Breast epithelium (tissue), 4 donors: ENCODE results near the gene CHMP4B. TPM values are rescaled to one million over a fixed set of nuclear protein-coding genes. Genes with fewer than 3 reads are reported as not detected.

Source experiments
- DNase-seq, 2 donors: peaks; one replicate each; pipeline ENCODE4 v3.0.0-alpha.2; 2019; ENCODE audit warnings: low spot score in 2 of 2
- H3K27ac ChIP-seq, 2 donors: fragments of 200-600 bp; sonication (generic) in 1 of 2; one replicate each; pipeline ENCODE4 v1.5.1; 2016 to 2019; ENCODE audit warnings: mild to moderate bottlenecking in 1 of 2
- H3K27me3 ChIP-seq, 2 donors: fragments of 200-600 bp; sonication (generic) in 1 of 2; one replicate each; pipeline versions ENCODE4 v1.5.1 to v1.6.0; 2017 to 2019; ENCODE audit warnings: control low read depth in 1 of 2, mild to moderate bottlenecking in 1 of 2
- H3K36me3 ChIP-seq: fragments of 200-600 bp; one replicate; pipeline ENCODE4 v1.5.1; 2019
- H3K4me1 ChIP-seq, 2 donors: fragments of 200-600 bp; sonication (generic); one replicate each; pipeline ENCODE4 v1.5.1; 2016 to 2019; ENCODE audit warnings: control low read depth in 1 of 2
- H3K4me3 ChIP-seq, 3 donors: fragments of 200-600 bp; sonication (generic); 1 replicate in 2 of 3; 2 replicates in 1 of 3; pipeline ENCODE4 v1.5.1; 2016 to 2019; ENCODE audit warnings: mild to moderate bottlenecking in 3 of 3, moderate library complexity in 2 of 3
- H3K9me3 ChIP-seq, 2 donors: fragments of 200-600 bp; sonication (generic) in 1 of 2; one replicate each; pipeline ENCODE4 v1.5.1; 2016 to 2019; ENCODE audit warnings: control low read depth in 1 of 2
- POLR2A ChIP-seq: fragments of 450-650 bp; IDR thresholded peaks from one replicate; pipeline ENCODE4 v1.6.1; 2016; ENCODE audit warnings: antibody characterized with exemption, mild to moderate bottlenecking, moderate library complexity
- POLR2AphosphoS5 ChIP-seq, 3 donors: sonication (generic); formaldehyde crosslinking; IDR thresholded peaks; one replicate each; pipeline ENCODE4 v1.6.1; 2017; ENCODE audit warnings: antibody characterized with exemption in 3 of 3
- intact Hi-C: fragments of 100-400 bp; cut with DNase I; formaldehyde crosslinking; loops from one replicate; pipeline ENCODE4 v1.15.1; 2023; ENCODE audit warnings: low total_unique reads
- total RNA-seq, 3 donors: library from RNA; depleted of rRNA; stranded (reverse); fragments of >200 nt; gene quantifications; one replicate each; pipeline ENCODE4 v1.1.0, GENCODE V29; 2016
- TF ChIP-seq, protein P1 (sequence below), 3 donors: fragments of 450-650 bp; IDR thresholded peaks; one replicate each; pipeline ENCODE4 v1.5.1; 2016 to 2017; ENCODE audit warnings: antibody characterized with exemption in 3 of 3, mild to moderate bottlenecking in 3 of 3, moderate library complexity in 3 of 3

CHMP4B gene
- total RNA-seq, 3 donors from 2014 or later, result 76.4 to 106 (median 95.4) TPM

- TF ChIP-seq, protein P1, sequence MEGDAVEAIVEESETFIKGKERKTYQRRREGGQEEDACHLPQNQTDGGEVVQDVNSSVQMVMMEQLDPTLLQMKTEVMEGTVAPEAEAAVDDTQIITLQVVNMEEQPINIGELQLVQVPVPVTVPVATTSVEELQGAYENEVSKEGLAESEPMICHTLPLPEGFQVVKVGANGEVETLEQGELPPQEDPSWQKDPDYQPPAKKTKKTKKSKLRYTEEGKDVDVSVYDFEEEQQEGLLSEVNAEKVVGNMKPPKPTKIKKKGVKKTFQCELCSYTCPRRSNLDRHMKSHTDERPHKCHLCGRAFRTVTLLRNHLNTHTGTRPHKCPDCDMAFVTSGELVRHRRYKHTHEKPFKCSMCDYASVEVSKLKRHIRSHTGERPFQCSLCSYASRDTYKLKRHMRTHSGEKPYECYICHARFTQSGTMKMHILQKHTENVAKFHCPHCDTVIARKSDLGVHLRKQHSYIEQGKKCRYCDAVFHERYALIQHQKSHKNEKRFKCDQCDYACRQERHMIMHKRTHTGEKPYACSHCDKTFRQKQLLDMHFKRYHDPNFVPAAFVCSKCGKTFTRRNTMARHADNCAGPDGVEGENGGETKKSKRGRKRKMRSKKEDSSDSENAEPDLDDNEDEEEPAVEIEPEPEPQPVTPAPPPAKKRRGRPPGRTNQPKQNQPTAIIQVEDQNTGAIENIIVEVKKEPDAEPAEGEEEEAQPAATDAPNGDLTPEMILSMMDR (IDR thresholded peaks at IDR 0.05), result no peak
- TF ChIP-seq POLR2A, result no peak
- no peak for TF ChIP-seq POLR2AphosphoS5 (IDR thresholded peaks at IDR 0.05)
- no peak overlapping the region for H3K27ac ChIP-seq
- intact Hi-C loops, result no loop called here
- H3K4me1 ChIP-seq, result no peaks in the 10 kb centered on the region
- no peak for DNase-seq
- no peaks in the 10 kb centered on the region for H3K9me3 ChIP-seq
- no peak overlapping the region for H3K4me3 ChIP-seq
- H3K27me3 ChIP-seq, result no peaks in the 10 kb centered on the region
- no peaks in the 10 kb centered on the region for H3K36me3 ChIP-seq
These were observed 12.7 kb upstream of the CHMP4B start for GRCh38 chr20:33798444-33798843.

DNA sequence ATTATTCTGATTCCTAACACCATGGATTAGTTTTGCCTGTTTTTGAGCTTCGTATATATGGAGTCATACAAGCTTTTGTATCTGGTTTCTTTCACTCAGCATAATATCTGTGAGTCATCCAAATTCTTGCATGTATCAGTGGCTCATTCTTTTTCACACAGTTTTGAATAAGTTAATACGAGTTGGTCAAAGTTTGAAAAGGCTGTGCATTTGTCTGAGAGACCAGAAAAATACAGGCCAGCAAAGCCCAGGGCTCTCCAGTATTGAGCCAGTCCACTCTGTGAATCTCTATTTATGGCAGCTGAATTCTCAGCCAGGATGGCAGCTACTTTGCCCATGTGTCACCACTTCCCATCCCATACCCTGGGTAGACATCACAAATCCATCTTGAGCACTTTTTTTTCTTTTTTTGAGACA, 7.2 kb upstream of the CHMP4B start:
- Histone ChIP-seq H3K4me1 (no peaks in the 10 kb centered on the region), H3K4me3 (no peak overlapping the region), H3K27me3 (no peaks in the 10 kb centered on the region), H3K36me3 (no peaks in the 10 kb centered on the region), H3K9me3 (no peaks in the 10 kb centered on the region), H3K27ac (no peak overlapping the region)
- no peak for TF ChIP-seq POLR2AphosphoS5 (IDR thresholded peaks at IDR 0.05)
- no peak for TF ChIP-seq POLR2A
- TF ChIP-seq, protein P1 (IDR thresholded peaks at IDR 0.05), result no peak
- intact Hi-C loops, result no loop called here
- no peak for DNase-seq

GRCh38 chr20:33808388-33808787, 2.8 kb upstream of the CHMP4B start:
- no peaks in the 10 kb centered on the region for H3K27me3 ChIP-seq
- peaks cover 0 to 4% of the 10 kb centered on the region in 2 donors for H3K4me1 ChIP-seq
- TF ChIP-seq, protein P1 (IDR thresholded peaks at IDR 0.05), result no peak
- TF ChIP-seq POLR2A (no peak), POLR2AphosphoS5 (IDR thresholded peaks at IDR 0.05) (no peak)
- H3K36me3 ChIP-seq, result no peaks in the 10 kb centered on the region
- no peak overlapping the region for H3K4me3 ChIP-seq
- no peaks in the 10 kb centered on the region for H3K9me3 ChIP-seq
- no peak for DNase-seq
- H3K27ac ChIP-seq, result no peak overlapping the region
- intact Hi-C loops, result loop anchor here (2.0 kb wide), 1 partner anchor 44 kb away; no protein-coding TSS in a partner anchor

GRCh38 chr20:33810259-33810658, 889 bp upstream of the CHMP4B start:
- H3K4me1 ChIP-seq, result peaks cover 4 to 13% of the 10 kb centered on the region in 2 donors
- no peaks in the 10 kb centered on the region for H3K36me3 ChIP-seq
- no peak for DNase-seq
- H3K4me3 ChIP-seq, result no peak overlapping the region
- H3K27me3 ChIP-seq, result no peaks in the 10 kb centered on the region
- no peak for TF ChIP-seq POLR2AphosphoS5 (IDR thresholded peaks at IDR 0.05)
- no peak for TF ChIP-seq POLR2A
- TF ChIP-seq, protein P1 (IDR thresholded peaks at IDR 0.05), result no peak
- H3K9me3 ChIP-seq, result no peaks in the 10 kb centered on the region
- intact Hi-C loops, result no loop called here
- no peak overlapping the region for H3K27ac ChIP-seq

DNA sequence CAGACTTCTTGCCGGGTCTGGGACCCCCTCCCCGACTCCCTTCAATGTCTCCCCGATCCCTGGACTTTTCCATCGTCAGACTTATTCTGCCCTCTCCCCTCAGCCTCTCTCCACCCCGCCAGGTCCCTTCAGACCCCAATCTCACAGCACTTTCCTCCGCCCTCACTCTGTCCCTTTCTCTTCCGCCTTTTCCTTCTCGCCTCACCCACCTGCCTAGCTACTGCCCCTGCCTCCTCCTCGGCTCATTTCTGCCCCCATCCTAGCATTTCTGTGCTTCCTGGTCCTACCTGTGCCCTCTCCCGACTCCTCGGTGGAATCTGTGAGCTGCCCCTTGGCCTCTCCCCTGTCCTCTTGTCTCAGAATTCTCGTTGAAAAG, 616 bp downstream of the CHMP4B start:
- Histone ChIP-seq H3K36me3 (no peaks in the 10 kb centered on the region), H3K4me1 (peaks cover 4 to 13% of the 10 kb centered on the region in 2 donors), H3K27ac (peak overlapping the region; percentile 95 to 99), H3K9me3 (no peaks in the 10 kb centered on the region), H3K4me3 (peak overlapping the region; percentile 78 to 86 (median 80)), H3K27me3 (no peaks in the 10 kb centered on the region)
- TF ChIP-seq POLR2A (no peak), POLR2AphosphoS5 (IDR thresholded peaks at IDR 0.05) (no peak)
- TF ChIP-seq, protein P1 (IDR thresholded peaks at IDR 0.05), result no peak
- intact Hi-C loops, result no loop called here
- no peak for DNase-seq
